ENCODE data around the gene ATP5F1E. TPM values are rescaled to one million over a fixed set of nuclear protein-coding genes. Genes with fewer than 3 reads are reported as not detected.
"Not testable (repeated sequence)": the region's sequence is repeated elsewhere in the genome, so short reads cannot be mapped to it uniquely, and the experiment has no call there.

ATP5F1E gene
- total RNA-seq, 1 donor from 2014 or later: 82.8 TPM

GRCh38 chr20:59023616-59024015 is 8.5 kb downstream of the ATP5F1E start:
- intact Hi-C loops (cut with micrococcal nuclease): loop anchor here (10.0 kb wide), 1 partner anchor 61 kb away; no protein-coding TSS in a partner anchor

- intact Hi-C loops (cut with micrococcal nuclease): loop anchor here (10.0 kb wide), 1 partner anchor 62 kb away; no protein-coding TSS in a partner anchor
Measured at GRCh38 chr20:59022754-59023153, 9.4 kb downstream of the ATP5F1E start.

GRCh38 chr20:59020938-59021551 is 11.1 kb downstream of the ATP5F1E start:
- intact Hi-C loops (cut with micrococcal nuclease): loop anchor here (10.0 kb wide), 1 partner anchor 64 kb away; no protein-coding TSS in a partner anchor

GRCh38 chr20:59019217-59019616 is 12.9 kb downstream of the ATP5F1E start, which contains the start of gene TUBB1:
TUBB1 (plus strand) TSS chr20:59019429; CDS start chr20:59019523, 94 bp downstream.
- intact Hi-C loops (cut with micrococcal nuclease): no loop called here

- intact Hi-C loops (cut with micrococcal nuclease): no loop called here
Measured at GRCh38 chr20:59018817-59019216, 13.3 kb downstream of the ATP5F1E start.

- intact Hi-C loops (cut with micrococcal nuclease): no loop called here
Measured at GRCh38 chr20:59017493-59018231, 14.5 kb downstream of the ATP5F1E start.

GRCh38 chr20:59016795-59017492 is 15.2 kb downstream of the ATP5F1E start:
- intact Hi-C loops (cut with micrococcal nuclease): no loop called here

- intact Hi-C loops (cut with micrococcal nuclease): no loop called here
Measured at GRCh38 chr20:59015812-59016711, 16.1 kb downstream of the ATP5F1E start.

- intact Hi-C loops (cut with micrococcal nuclease): no loop called here
Measured at GRCh38 chr20:59015411-59015810, 16.7 kb downstream of the ATP5F1E start.

- intact Hi-C loops (cut with micrococcal nuclease): no loop called here
Measured at GRCh38 chr20:59014680-59015389, 17.3 kb downstream of the ATP5F1E start.

- intact Hi-C loops (cut with micrococcal nuclease): no loop called here
Measured at GRCh38 chr20:59013959-59014608, 18.1 kb downstream of the ATP5F1E start.

GRCh38 chr20:59013031-59013951 is 18.8 kb downstream of the ATP5F1E start:
- intact Hi-C loops (cut with micrococcal nuclease): no loop called here

- intact Hi-C loops (cut with micrococcal nuclease): not testable (repeated sequence)
Measured at GRCh38 chr20:59011874-59012157, 20.3 kb downstream of the ATP5F1E start.

- intact Hi-C loops (cut with micrococcal nuclease): no loop called here
Measured at GRCh38 chr20:59010995-59011873, 20.9 kb downstream of the ATP5F1E start.

GRCh38 chr20:59010321-59010994 is 21.7 kb downstream of the ATP5F1E start:
- intact Hi-C loops (cut with micrococcal nuclease): no loop called here

GRCh38 chr20:59008715-59009336 is 23.3 kb downstream of the ATP5F1E start:
- intact Hi-C loops (cut with micrococcal nuclease): no loop called here
